Neural progenitor cell (in vitro differentiated cells): ENCODE measurements around the gene NPTX1.

Experiments
- CTCF ChIP-seq: fragments of 200-600 bp; sonication (generic); IDR thresholded peaks from 2 replicates; pipeline ENCODE4 v1.5.1; 2017; ENCODE audit warnings: antibody characterized with exemption, mild to moderate bottlenecking
- EZH2 ChIP-seq: fragments of 200-600 bp; sonication (generic); IDR thresholded peaks from 2 replicates; pipeline ENCODE4 v1.6.1; 2017; ENCODE audit warnings: antibody characterized with exemption, mild to moderate bottlenecking, moderate library complexity
- EZH2phosphoT487 ChIP-seq: fragments of 200-600 bp; sonication (generic); IDR thresholded peaks from 2 replicates; pipeline ENCODE4 v1.6.1; 2017; ENCODE audit warnings: antibody characterized with exemption

GRCh38 chr17:80469667-80470066 lies 6.7 kb downstream of the NPTX1 start:
- TF ChIP-seq CTCF (no peak), EZH2phosphoT487 (no peak), EZH2 (no peak)
